Stimulated activated naive CD8-positive, alpha-beta T cell treated with anti-CD3 and anti-CD28 coated beads, Interleukin-15, Interleukin-2, amounts not matched to agents 100 ng/mL and 50 ng/mL, for 24 hours (primary cell): Measurements from ENCODE around the gene COBLL1.

ENCODE experiments used
- H3K27ac Mint-ChIP-seq: one replicate; pipeline ENCODE4 v1.8.0; 2021; ENCODE audit warnings: mild to moderate bottlenecking, mixed read lengths
- H3K27me3 Mint-ChIP-seq: one replicate; pipeline ENCODE4 v1.8.0; 2021; ENCODE audit warnings: mixed read lengths
- H3K36me3 Mint-ChIP-seq: one replicate; pipeline ENCODE4 v1.8.0; 2021; ENCODE audit warnings: low read depth, mixed read lengths
- H3K4me1 Mint-ChIP-seq: one replicate; pipeline ENCODE4 v1.8.0; 2021; ENCODE audit warnings: low read depth, mixed read lengths
- H3K4me3 Mint-ChIP-seq: one replicate; pipeline ENCODE4 v1.8.0; 2021; ENCODE audit warnings: mild to moderate bottlenecking, mixed read lengths
- H3K9me3 Mint-ChIP-seq: one replicate; pipeline ENCODE4 v1.8.0; 2021; ENCODE audit warnings: mixed read lengths

Gene COBLL1

DNA sequence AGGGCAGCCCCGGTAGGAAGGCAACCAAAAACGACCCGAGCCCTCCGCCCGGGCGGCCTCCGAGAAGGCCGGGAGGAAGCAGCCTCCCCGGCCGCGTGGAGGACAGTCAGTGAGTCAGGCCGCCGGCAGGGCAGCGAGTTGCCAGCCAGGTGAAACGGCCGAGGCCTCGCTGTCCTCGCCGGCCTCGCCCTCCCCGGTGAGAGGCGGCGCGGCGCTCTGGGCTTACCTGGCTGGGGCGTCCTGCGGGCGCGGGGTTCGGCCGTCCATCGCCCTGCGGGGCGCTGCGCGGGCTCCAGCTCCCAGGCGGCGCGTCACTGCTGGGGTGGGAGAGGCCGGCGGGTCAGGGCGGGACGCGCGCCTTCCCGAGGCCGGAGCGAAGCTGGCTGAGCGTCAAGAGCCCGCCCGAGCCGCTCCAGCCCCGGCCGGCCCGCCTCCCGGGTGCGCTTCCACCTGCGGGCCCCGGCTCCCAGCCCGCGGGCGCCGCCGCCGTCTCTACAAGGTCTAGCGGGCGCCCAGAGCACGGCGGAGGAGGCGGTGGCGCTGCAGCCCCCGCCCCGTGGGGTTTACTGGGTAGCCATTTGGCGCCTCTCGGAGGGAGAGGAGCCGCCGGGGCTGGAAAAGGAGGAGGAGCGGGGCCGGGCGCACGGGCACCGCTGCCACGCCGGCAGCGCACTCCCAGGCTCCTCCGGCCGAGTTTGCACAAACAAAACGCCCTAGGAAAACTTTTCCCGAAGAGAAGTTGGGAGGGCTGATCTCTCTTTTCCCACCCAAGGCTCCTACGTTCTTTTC is 499 bp downstream of the COBLL1 start:
- H3K9me3 Mint-ChIP-seq: no peaks in the 10 kb centered on the region
- H3K27ac Mint-ChIP-seq: no peak overlapping the region
- H3K4me1 Mint-ChIP-seq: peaks cover 8% of the 10 kb centered on the region
- H3K4me3 Mint-ChIP-seq: peak overlapping the region; percentile 80
- no peaks in the 10 kb centered on the region for H3K36me3 Mint-ChIP-seq
- peaks cover 33% of the 10 kb centered on the region for H3K27me3 Mint-ChIP-seq

DNA sequence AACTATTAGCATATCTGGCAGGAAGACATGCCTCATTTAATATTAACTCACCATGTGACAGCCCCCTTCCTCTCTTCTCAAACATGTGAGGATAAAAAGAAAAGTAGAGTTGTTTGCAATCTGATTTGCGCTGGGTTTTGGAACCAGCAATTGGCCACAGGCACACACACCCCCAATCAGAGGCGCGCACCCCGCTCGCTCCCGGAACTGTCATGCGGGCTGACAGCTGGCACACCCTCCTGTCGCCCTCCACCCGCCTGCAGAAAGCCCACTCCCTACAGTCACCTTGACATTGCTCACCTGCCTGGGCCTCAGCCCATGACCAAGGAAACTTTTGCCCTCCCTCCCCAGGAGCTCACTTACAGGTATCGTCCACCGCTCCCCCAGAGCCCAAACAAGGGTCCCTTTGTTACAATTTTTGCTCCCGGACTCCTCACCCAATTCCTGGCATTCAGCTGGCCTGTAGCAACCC is 1.1 kb downstream of the COBLL1 start:
- H3K9me3 Mint-ChIP-seq: no peaks in the 10 kb centered on the region
- H3K4me1 Mint-ChIP-seq: peaks cover 9% of the 10 kb centered on the region
- no peak overlapping the region for H3K27ac Mint-ChIP-seq
- peaks cover 33% of the 10 kb centered on the region for H3K27me3 Mint-ChIP-seq
- H3K4me3 Mint-ChIP-seq: peak overlapping the region; percentile 80
- H3K36me3 Mint-ChIP-seq: no peaks in the 10 kb centered on the region

DNA sequence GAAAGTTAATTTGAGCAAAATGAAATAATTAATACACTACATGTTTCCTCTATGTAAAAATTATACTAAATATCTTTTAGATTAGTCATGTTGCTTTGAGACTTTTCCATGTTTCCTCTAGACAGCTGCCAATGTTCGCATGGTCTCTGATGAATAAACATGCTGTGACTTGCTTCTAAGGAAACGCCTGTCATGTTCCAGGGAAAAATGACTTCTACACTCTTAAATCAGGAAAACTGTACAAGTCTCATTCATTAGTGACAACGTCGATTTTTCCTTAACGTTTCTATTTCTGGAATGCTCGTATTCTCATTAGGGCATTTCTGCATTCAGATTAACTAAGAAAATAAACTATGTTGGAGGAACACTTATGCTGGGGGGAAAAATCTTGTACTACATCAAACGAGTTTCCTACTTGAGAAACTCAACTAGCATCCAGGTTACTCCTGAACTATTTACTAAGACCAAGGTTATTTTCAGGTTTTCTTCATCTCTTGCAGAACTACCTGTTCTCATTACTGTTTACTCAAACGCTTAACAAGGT is 1.6 kb downstream of the COBLL1 start:
- H3K4me3 Mint-ChIP-seq: peak overlapping the region; percentile 80
- H3K36me3 Mint-ChIP-seq: no peaks in the 10 kb centered on the region
- peaks cover 37% of the 10 kb centered on the region for H3K27me3 Mint-ChIP-seq
- peaks cover 12% of the 10 kb centered on the region for H3K4me1 Mint-ChIP-seq
- H3K27ac Mint-ChIP-seq: no peak overlapping the region
- no peaks in the 10 kb centered on the region for H3K9me3 Mint-ChIP-seq

DNA sequence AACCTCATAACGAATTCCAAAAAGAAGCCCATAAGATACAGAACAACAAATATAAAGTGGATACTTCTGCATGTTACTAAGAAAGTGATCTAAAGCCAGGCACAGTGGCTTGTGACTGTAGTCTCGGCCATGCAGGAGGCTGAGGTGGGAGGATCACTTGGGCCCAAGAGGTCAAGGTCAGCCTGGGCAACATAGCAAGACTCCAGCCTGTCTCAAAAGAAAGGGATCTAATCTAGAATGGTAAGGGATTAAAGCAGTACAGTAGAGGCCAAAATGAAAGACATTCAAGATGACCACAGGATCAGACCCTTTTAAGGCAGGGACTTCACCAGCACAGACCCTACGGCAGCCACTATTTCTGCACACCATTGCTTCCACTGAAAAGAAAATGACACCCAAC is 3.8 kb downstream of the COBLL1 start:
- Mint-ChIP-seq H3K36me3 (no peaks in the 10 kb centered on the region), H3K4me3 (no peak overlapping the region), H3K9me3 (no peaks in the 10 kb centered on the region), H3K27me3 (peaks cover 37% of the 10 kb centered on the region), H3K4me1 (peaks cover 12% of the 10 kb centered on the region), H3K27ac (no peak overlapping the region)

DNA sequence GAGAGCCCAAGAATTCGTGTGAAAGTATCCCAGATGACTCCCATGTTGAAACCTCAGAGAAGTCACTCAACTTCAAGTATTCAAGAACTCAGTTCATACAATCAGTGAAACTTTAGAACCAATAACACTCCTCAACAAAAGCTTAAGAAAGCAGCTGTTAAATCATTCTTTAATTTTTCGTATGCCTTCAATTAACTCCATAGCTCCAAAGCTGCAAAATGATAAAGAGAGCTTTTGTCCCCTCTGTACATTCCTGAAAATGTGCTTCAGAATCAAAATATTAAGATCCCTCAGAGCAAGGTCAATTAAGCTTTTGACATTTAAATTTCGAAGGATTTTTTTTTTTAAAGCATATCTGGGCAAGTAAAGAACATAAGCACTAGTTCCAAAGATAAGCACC is 4.7 kb downstream of the COBLL1 start:
- Mint-ChIP-seq H3K27ac (no peak overlapping the region), H3K4me1 (peaks cover 12% of the 10 kb centered on the region), H3K9me3 (no peaks in the 10 kb centered on the region), H3K36me3 (no peaks in the 10 kb centered on the region), H3K27me3 (peaks cover 32% of the 10 kb centered on the region), H3K4me3 (no peak overlapping the region)

DNA sequence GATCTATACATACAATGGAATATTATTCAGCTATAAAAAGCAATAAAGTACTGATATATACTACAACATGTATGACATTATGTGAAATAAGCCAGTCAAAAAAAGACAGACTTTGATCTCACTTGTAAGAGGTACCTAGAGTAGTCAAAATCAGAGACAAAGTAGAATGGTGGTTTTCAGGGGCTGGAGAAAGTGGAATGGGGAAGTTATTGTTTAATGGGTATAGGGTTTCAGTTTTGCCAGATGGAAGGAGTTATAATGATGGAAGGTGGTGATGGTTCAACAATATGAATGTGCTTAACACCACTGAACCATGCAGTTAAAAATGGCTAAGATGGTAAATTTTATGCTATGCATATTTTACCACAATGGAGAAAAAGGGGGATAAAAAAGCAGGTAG is 6.3 kb downstream of the COBLL1 start:
- no peaks in the 10 kb centered on the region for H3K36me3 Mint-ChIP-seq
- H3K27ac Mint-ChIP-seq: no peak overlapping the region
- H3K4me3 Mint-ChIP-seq: no peak overlapping the region
- H3K27me3 Mint-ChIP-seq: peaks cover 27% of the 10 kb centered on the region
- H3K4me1 Mint-ChIP-seq: peaks cover 7% of the 10 kb centered on the region
- no peaks in the 10 kb centered on the region for H3K9me3 Mint-ChIP-seq

DNA sequence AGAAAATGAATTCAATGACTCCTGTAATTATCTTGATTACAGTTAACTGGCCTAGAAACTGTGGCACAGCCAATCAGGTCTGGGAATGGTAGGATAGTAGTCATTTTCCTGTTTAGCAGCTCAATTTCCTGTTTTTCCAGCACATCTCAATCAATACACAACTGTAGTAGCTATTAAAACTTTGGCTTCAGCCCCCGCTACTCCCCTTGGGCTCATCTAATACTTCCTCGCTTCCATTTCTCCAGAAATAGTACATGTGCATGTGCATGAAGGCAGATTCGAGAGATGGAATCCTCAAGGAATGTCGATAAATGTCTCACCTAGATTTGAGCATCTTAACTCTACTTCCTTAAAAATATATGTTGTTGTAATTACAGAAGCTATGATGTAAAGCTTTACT is 9.7 kb downstream of the COBLL1 start:
- no peak overlapping the region for H3K4me3 Mint-ChIP-seq
- no peaks in the 10 kb centered on the region for H3K9me3 Mint-ChIP-seq
- H3K36me3 Mint-ChIP-seq: no peaks in the 10 kb centered on the region
- no peak overlapping the region for H3K27ac Mint-ChIP-seq
- H3K27me3 Mint-ChIP-seq: peaks cover 4% of the 10 kb centered on the region
- H3K4me1 Mint-ChIP-seq: peaks cover 3% of the 10 kb centered on the region

DNA sequence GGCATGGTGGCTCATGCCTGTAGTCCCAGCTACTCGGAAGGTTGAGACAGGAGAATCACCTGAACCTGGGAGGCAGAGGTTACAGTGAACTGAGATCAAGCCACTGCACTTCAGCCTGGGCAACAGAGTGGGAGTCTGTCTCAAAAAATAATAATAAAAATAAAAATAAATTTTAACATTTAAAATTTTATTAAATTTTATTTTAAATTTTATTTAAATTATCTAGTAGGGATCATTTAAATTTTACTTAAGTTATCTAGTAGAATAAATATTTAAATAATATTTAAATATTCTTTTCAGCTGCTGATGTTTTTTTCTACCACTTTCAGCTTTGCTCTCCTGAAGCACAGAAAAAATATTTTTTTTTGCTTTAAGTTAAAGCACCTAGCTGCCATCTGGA is 10.4 kb downstream of the COBLL1 start:
- no peak overlapping the region for H3K27ac Mint-ChIP-seq
- H3K4me3 Mint-ChIP-seq: no peak overlapping the region
- H3K4me1 Mint-ChIP-seq: peaks cover 3% of the 10 kb centered on the region
- H3K27me3 Mint-ChIP-seq: peaks cover 4% of the 10 kb centered on the region
- H3K9me3 Mint-ChIP-seq: no peaks in the 10 kb centered on the region
- H3K36me3 Mint-ChIP-seq: no peaks in the 10 kb centered on the region

DNA sequence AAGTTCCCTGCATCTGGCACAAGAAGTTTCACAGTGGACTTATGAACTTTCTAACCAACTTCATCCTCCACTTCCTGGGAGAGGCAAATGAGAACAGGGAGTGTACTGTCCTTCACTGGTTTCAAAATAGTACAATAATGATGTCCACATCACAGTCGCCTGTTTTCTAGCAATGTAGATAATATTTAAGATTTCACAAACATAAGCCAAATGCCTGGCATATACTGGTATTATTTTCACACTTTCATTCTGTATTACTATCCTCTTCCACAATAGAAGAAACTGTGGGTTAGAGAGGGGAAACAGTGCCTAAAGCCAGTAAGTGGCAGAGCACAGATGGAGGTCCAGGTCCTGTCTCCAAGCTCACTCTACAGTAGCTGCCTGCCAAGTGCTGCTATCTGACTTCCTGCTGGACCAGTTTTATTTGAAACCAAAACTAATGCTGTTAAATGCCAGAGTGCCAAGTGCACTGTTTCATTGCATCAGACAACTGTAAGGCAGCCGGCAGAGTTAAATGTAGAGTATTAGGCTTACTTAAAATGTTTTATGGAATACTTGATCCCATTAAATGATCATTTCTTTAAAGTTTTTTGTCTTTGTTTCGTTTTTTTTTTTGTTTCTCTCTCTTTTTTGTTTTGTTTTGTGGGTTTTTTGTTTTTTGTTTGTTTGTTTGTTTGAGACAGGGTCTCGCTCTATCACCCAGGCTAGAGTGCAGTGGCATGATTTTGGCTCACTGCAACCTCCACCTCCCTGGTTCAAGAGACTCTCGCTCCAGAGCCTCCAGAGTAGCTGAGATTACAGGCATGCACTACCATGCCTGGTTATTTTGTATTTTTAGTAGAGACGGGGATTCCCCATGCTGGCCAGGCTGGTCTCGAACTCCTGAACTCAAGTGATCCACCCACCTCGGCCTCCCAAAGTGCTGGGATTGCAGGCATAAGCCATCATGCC is 15.1 kb downstream of the COBLL1 start:
- no peaks in the 10 kb centered on the region for H3K36me3 Mint-ChIP-seq
- no peak overlapping the region for H3K4me3 Mint-ChIP-seq
- no peaks in the 10 kb centered on the region for H3K27me3 Mint-ChIP-seq
- H3K27ac Mint-ChIP-seq: no peak overlapping the region
- H3K4me1 Mint-ChIP-seq: no peaks in the 10 kb centered on the region
- H3K9me3 Mint-ChIP-seq: no peaks in the 10 kb centered on the region

DNA sequence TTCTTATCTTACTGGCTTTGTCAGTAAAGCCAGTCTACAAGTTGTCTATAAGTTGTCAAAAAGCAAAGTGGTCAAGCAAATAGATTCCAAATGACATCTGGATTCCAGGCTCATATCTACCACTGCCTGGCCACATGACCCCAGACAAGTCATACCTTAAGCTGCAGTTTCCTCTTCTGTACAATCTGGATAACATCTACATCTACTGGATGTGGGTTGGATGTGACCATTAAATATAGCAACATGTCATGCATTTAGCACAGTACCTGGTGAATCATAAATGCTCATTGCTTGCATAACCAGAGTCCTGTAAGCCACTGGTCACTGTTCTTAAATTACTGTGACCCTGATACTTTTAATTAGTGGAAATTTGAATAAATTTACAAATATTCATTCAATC is 16.8 kb downstream of the COBLL1 start:
- Mint-ChIP-seq H3K9me3 (no peaks in the 10 kb centered on the region), H3K4me1 (no peaks in the 10 kb centered on the region), H3K27ac (no peak overlapping the region), H3K4me3 (no peak overlapping the region), H3K36me3 (no peaks in the 10 kb centered on the region), H3K27me3 (no peaks in the 10 kb centered on the region)

DNA sequence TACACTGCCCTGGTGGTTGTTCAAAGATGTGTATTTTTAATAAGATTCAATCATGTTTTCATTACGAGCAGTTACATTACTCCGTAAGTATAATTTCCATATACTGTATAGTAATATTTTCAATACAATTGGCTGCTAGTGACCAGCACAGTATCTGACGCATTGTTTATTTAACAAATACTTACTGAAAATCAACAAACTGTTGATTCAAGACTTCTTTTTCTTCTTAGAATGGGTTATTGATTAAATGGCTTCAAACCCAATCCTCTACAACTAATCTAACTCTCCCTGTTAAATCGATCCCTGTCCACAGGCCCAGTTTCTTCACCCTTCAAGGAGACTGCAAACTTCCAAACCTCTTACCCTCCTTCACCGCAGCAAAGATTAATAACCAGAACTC is 18.5 kb downstream of the COBLL1 start:
- no peak overlapping the region for H3K27ac Mint-ChIP-seq
- no peaks in the 10 kb centered on the region for H3K4me1 Mint-ChIP-seq
- no peaks in the 10 kb centered on the region for H3K36me3 Mint-ChIP-seq
- no peaks in the 10 kb centered on the region for H3K27me3 Mint-ChIP-seq
- no peak overlapping the region for H3K4me3 Mint-ChIP-seq
- no peaks in the 10 kb centered on the region for H3K9me3 Mint-ChIP-seq

DNA sequence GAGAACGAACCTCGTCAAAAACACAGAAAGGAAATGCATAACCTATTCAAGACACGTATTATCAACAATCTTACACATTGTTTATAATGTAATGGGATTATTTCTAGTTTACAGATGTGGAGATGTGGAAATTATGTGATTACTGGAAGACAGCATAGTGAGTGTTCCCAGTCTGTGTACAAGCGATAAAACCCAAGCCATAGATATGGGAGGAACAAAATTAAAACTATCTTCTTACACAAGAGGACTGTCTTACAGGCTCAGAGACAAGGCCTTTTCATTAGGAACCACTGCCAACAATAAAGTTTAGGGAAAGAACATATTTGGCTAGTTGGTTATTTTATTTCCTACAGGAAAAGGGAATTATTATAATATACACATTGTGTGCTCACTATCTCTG is 20.3 kb downstream of the COBLL1 start:
- Mint-ChIP-seq H3K9me3 (no peaks in the 10 kb centered on the region), H3K4me1 (no peaks in the 10 kb centered on the region)

DNA sequence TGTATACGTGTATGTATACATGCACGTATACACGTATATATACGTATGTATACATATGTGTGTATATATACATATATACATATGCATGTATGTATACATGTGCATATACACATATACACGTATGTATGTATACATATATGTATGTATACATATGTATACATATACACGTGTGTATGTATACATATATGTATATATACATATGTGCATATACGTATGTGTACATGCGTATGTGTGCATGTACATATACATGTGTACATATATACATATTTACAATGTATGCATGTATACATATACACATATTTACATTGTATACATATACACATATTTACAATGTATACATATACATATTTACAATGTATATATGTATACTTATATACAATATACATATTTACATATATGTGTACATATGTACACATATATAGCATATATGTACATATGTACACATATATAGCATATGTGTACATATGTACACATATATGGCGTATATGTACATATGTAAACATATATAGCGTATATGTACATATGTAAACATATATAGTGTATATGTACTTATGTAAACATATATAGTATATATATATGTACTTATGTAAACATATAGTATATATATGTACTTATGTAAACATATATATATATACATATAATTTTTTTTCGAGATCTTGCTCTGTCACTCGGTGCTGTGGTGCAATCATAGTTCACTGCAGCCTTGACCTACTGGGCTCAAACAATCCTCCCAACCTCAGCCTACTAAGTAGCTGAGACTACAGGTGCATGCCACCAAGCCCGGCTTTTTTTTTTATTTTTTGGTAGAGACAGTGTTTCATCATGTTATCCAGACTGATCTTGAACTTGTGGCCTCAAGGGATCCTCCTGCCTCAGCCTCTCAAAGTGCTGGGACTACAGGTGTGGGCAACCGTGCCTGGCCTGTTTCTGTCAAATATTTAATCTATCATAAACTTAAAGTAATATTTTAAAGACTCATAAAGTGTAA is 23.2 kb downstream of the COBLL1 start:
- Mint-ChIP-seq H3K36me3 (no peaks in the 10 kb centered on the region), H3K27me3 (no peaks in the 10 kb centered on the region), H3K27ac (no peak overlapping the region), H3K9me3 (no peaks in the 10 kb centered on the region), H3K4me3 (no peak overlapping the region), H3K4me1 (no peaks in the 10 kb centered on the region)

More for the DNA sequence above, 20.3 kb downstream of the COBLL1 start:
- no peak overlapping the region for H3K4me3 Mint-ChIP-seq
- H3K27me3 Mint-ChIP-seq: no peaks in the 10 kb centered on the region
- no peaks in the 10 kb centered on the region for H3K36me3 Mint-ChIP-seq
- no peak overlapping the region for H3K27ac Mint-ChIP-seq

DNA sequence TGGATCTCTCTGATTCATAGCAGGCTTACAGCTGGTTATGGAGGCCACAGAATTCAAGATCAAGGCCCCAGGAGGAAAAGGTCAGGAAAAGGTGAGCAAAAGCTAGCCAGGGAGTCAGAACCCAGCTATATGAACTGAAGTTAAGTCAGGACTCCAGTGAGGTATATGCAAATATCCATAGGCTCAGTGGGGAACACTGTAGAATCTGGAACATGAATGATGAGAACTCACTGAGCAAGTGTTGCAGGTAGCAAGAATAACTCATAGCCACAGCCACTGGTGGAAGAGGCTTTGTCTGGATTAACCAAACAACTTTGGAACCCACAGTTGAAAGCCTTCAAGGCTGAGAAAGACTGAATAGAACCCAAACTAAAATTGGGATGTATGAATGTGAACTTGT is 24.7 kb downstream of the COBLL1 start:
- H3K36me3 Mint-ChIP-seq: no peaks in the 10 kb centered on the region
- no peak overlapping the region for H3K4me3 Mint-ChIP-seq
- H3K27me3 Mint-ChIP-seq: no peaks in the 10 kb centered on the region
- H3K4me1 Mint-ChIP-seq: no peaks in the 10 kb centered on the region
- H3K9me3 Mint-ChIP-seq: no peaks in the 10 kb centered on the region
- H3K27ac Mint-ChIP-seq: no peak overlapping the region
